PFSK-1 (cell line): ENCODE measurements around the gene NGFR.

Experiments used
- FOXP2 ChIP-seq: optimal IDR thresholded peaks from 2 replicates; pipeline ENCODE3; 2011; ENCODE audit warnings: borderline replicate concordance, control low read depth, inconsistent platforms; ENCODE audit not compliant: insufficient read depth; ENCODE audit errors: extremely low read length, extremely low read depth
- POLR2AphosphoS5 ChIP-seq: IDR thresholded peaks from 2 replicates; pipeline ENCODE4 v1.6.1; 2012; ENCODE audit warnings: low read depth, mild to moderate bottlenecking, control low read depth, low read length, moderate library complexity
- REST ChIP-seq, 2 experiments: IDR thresholded peaks; 2 replicates each; pipeline versions ENCODE4 v1.6.1 to v1.8.0; 2011 to 2012; ENCODE audit warnings: low read depth in 2 of 2, low read length in 2 of 2, control low read depth in 1 of 2, inconsistent platforms in 1 of 2, mild to moderate bottlenecking in 1 of 2, moderate library complexity in 1 of 2; ENCODE audit not compliant: insufficient read depth in 1 of 2
- SIN3A ChIP-seq: IDR thresholded peaks from 2 replicates; pipeline ENCODE4 v1.6.1; 2012; ENCODE audit warnings: mild to moderate bottlenecking, low read length, moderate library complexity, borderline replicate concordance; ENCODE audit not compliant: insufficient read depth
- TAF1 ChIP-seq: IDR thresholded peaks from 2 replicates; pipeline ENCODE4 v1.6.1; 2012; ENCODE audit warnings: low read length, control low read depth, borderline replicate concordance; ENCODE audit not compliant: insufficient read depth

Gene NGFR

GRCh38 chr17:49471769-49472168 is 23.3 kb upstream of the NGFR start:
- TF ChIP-seq SIN3A: no peak
- no peak for TF ChIP-seq FOXP2
- no peak for TF ChIP-seq TAF1
- no peak for TF ChIP-seq REST (IDR thresholded peaks at IDR 0.05; ENCODE audit: insufficient read depth in 1 of 2, low read depth in 2 of 2, low read length in 2 of 2)
- no peak for TF ChIP-seq POLR2AphosphoS5

DNA sequence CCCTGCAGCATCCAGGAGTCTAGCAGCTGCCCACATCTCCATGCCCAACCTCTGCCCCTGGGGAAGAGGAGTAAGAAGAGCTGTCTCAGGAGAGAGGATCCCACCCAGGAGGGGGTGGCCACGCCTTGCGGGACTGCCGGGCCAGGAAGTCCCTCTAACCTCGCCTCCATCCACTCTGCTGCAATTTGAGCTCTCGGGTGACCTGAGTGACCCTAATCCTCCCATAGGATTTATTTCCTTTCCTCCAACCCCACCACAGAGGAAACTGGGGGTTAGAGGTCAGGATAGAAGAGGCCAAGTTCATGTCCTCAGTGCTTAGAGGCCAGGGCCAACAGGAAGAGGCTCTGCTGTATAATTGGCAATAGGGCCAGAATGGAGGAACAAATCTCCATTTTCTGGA is 22.6 kb upstream of the NGFR start:
- TF ChIP-seq REST (IDR thresholded peaks at IDR 0.05; ENCODE audit: insufficient read depth in 1 of 2, low read depth in 2 of 2, low read length in 2 of 2) (peak in 1 of 2 experiments; percentile 47; a peak in 1 of 4 replicates), TAF1 (no peak)

GRCh38 chr17:49473900-49474751 is 21.0 kb upstream of the NGFR start:
- TF ChIP-seq FOXP2: no peak
- TF ChIP-seq SIN3A: no peak
- no peak for TF ChIP-seq POLR2AphosphoS5
- no peak for TF ChIP-seq TAF1
- no peak for TF ChIP-seq REST (IDR thresholded peaks at IDR 0.05; ENCODE audit: insufficient read depth in 1 of 2, low read depth in 2 of 2, low read length in 2 of 2)

DNA sequence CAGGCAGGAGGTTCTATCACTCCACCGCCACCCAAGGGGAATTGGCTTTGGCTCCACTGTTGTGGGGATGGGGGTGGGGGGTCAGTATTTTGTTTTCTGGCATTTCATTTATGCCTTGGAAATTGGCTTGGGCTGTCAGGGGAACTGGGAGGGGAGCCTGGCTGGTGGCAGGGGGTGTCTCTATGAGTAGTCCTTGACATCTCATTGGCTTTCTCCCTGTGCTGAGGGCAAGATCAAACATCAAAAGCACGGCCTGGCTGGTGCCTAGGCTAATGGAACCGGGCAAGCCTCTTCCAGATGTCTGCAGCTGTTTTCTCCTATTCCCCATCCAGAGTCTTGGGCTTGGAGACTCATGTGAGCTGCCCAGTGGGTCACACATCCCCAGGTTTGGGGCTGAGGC is 17.4 kb upstream of the NGFR start:
- TF ChIP-seq FOXP2 (no peak), SIN3A (no peak), TAF1 (no peak), POLR2AphosphoS5 (no peak), REST (IDR thresholded peaks at IDR 0.05; ENCODE audit: insufficient read depth in 1 of 2, low read depth in 2 of 2, low read length in 2 of 2) (no peak)

- TF ChIP-seq REST (IDR thresholded peaks at IDR 0.05; ENCODE audit: insufficient read depth in 1 of 2, low read depth in 2 of 2, low read length in 2 of 2) (no peak), SIN3A (no peak), TAF1 (no peak)
Measured at GRCh38 chr17:49480836-49481615, 14.1 kb upstream of the NGFR start.
